HepG2 (cell line): ENCODE results near the gene RPS5. TPM values are rescaled to one million over a fixed set of nuclear protein-coding genes. Genes with fewer than 3 reads are reported as not detected.

Experiments used
- ARNT2 ChIP-seq: sonication (generic); formaldehyde crosslinking; IDR thresholded peaks from 2 replicates; pipeline ENCODE4 v1.8.0; 2022; ENCODE audit warnings: mild to moderate bottlenecking, low read depth, missing genetic modification reagents, moderate library complexity
- EEA1 ChIP-seq: sonication (generic); formaldehyde crosslinking; IDR thresholded peaks from 2 replicates; pipeline ENCODE4 v1.5.1; 2020; ENCODE audit warnings: mild to moderate bottlenecking, missing genetic modification reagents, borderline replicate concordance
- HNRNPH1 ChIP-seq: fragments of 200-400 bp; formaldehyde crosslinking; optimal IDR thresholded peaks from 2 replicates; pipeline ENCODE3; 2017; ENCODE audit warnings: mild to moderate bottlenecking, low read depth, low read length
- JUN ChIP-seq: sonication (generic); formaldehyde crosslinking; IDR thresholded peaks from 2 replicates; pipeline ENCODE4 v1.4.0; 2020; ENCODE audit warnings: mild to moderate bottlenecking, missing genetic modification reagents
- KLF9 ChIP-seq: IDR thresholded peaks from 2 replicates; pipeline ENCODE4 v1.6.1; 2016; ENCODE audit warnings: low read depth
- SP4 ChIP-seq: sonication (generic); formaldehyde crosslinking; IDR thresholded peaks from 2 replicates; pipeline ENCODE4 v1.8.1; 2023; ENCODE audit warnings: mild to moderate bottlenecking, missing genetic modification reagents
- TGIF2 ChIP-seq: IDR thresholded peaks from 2 replicates; pipeline ENCODE4 v1.6.1; 2016; ENCODE audit warnings: control low read depth, missing compliant biosample characterization
- ZNF17 ChIP-seq: sonication (generic); formaldehyde crosslinking; IDR thresholded peaks from 2 replicates; pipeline ENCODE4 v1.5.0; 2020; ENCODE audit warnings: mild to moderate bottlenecking, missing genetic modification reagents
- ZNF20 ChIP-seq: sonication (generic); formaldehyde crosslinking; IDR thresholded peaks from 2 replicates; pipeline ENCODE4 v1.4.0; 2020; ENCODE audit warnings: mild to moderate bottlenecking, moderate library complexity, missing genetic modification reagents
- ZNF251 ChIP-seq: sonication (generic); formaldehyde crosslinking; IDR thresholded peaks from 2 replicates; pipeline ENCODE4 v1.9.0; 2021; ENCODE audit warnings: mild to moderate bottlenecking, missing genetic modification reagents
- ZNF260 ChIP-seq: sonication (generic); formaldehyde crosslinking; IDR thresholded peaks from 2 replicates; pipeline ENCODE4 v1.4.0; 2020; ENCODE audit warnings: missing genetic modification reagents, low read depth, mild to moderate bottlenecking, borderline replicate concordance
- ZNF3 ChIP-seq: IDR thresholded peaks from 2 replicates; pipeline ENCODE4 v1.7.0; 2017; ENCODE audit warnings: inconsistent platforms
- ZNF337 ChIP-seq: sonication (generic); formaldehyde crosslinking; IDR thresholded peaks from 2 replicates; pipeline ENCODE4 v1.5.1; 2020; ENCODE audit warnings: missing genetic modification reagents, low read depth, mild to moderate bottlenecking, borderline replicate concordance
- ZNF432 ChIP-seq: sonication (generic); formaldehyde crosslinking; IDR thresholded peaks from 2 replicates; pipeline ENCODE4 v1.5.0; 2020; ENCODE audit warnings: missing genetic modification reagents, mild to moderate bottlenecking, borderline replicate concordance
- polyA plus RNA-seq, 8 experiments: library from polyadenylated mRNA; depleted of rRNA in 3 of 8; stranded (reverse) in 7 of 8; unstranded in 1 of 8; fragments of >200 nt; fragmentation: Illumina TruSeq in 4 of 8; extraction: Trizol in 4 of 8; gene quantifications; 2 replicates each; pipeline versions ENCODE4 v1.2.1 to v1.2.3, GENCODE V29; 2011 to 2016; ENCODE audit warnings: low read depth in 4 of 8, missing spikeins in 1 of 8, mixed read lengths in 1 of 8; ENCODE audit not compliant: insufficient read depth in 1 of 8
- total RNA-seq, 5 experiments: library from RNA; depleted of rRNA; stranded (reverse); fragments of >200 nt; fragmentation: Illumina TruSeq; extraction: Trizol; gene quantifications; 2 replicates each; pipeline ENCODE4 v1.2.3, GENCODE V29; 2016; ENCODE audit warnings: low read depth in 1 of 5
- TF ChIP-seq, protein P1 (sequence below): sonication (generic); formaldehyde crosslinking; IDR thresholded peaks from 2 replicates; pipeline ENCODE4 v1.5.1; 2020; ENCODE audit warnings: mild to moderate bottlenecking, missing genetic modification reagents
- TF ChIP-seq, protein P2 (sequence below): IDR thresholded peaks from 2 replicates; pipeline ENCODE4 v1.6.1; 2016; ENCODE audit warnings: low read depth, borderline replicate concordance
- TF ChIP-seq, protein P3 (sequence below): sonication (generic); formaldehyde crosslinking; IDR thresholded peaks from 2 replicates; pipeline ENCODE4 v1.5.1; 2020; ENCODE audit warnings: missing genetic modification reagents, mild to moderate bottlenecking, borderline replicate concordance
- TF ChIP-seq, protein P4 (sequence below): sonication (generic); formaldehyde crosslinking; IDR thresholded peaks from 2 replicates; pipeline ENCODE4 v1.8.0; 2022; ENCODE audit warnings: mild to moderate bottlenecking, missing genetic modification reagents, borderline replicate concordance
- TF ChIP-seq, protein P5 (sequence below): sonication (generic); formaldehyde crosslinking; conservative IDR thresholded peaks from 2 replicates; pipeline ENCODE4 v1.8.0; 2022; ENCODE audit warnings: mild to moderate bottlenecking, moderate library complexity, missing genetic modification reagents

RPS5 gene
- total and polyA plus RNA-seq, 2 of the 13 experiments (the other 11 are each of a cell fraction or from before 2014, with no cell fraction given) = 1,544 to 4,408 TPM

DNA sequence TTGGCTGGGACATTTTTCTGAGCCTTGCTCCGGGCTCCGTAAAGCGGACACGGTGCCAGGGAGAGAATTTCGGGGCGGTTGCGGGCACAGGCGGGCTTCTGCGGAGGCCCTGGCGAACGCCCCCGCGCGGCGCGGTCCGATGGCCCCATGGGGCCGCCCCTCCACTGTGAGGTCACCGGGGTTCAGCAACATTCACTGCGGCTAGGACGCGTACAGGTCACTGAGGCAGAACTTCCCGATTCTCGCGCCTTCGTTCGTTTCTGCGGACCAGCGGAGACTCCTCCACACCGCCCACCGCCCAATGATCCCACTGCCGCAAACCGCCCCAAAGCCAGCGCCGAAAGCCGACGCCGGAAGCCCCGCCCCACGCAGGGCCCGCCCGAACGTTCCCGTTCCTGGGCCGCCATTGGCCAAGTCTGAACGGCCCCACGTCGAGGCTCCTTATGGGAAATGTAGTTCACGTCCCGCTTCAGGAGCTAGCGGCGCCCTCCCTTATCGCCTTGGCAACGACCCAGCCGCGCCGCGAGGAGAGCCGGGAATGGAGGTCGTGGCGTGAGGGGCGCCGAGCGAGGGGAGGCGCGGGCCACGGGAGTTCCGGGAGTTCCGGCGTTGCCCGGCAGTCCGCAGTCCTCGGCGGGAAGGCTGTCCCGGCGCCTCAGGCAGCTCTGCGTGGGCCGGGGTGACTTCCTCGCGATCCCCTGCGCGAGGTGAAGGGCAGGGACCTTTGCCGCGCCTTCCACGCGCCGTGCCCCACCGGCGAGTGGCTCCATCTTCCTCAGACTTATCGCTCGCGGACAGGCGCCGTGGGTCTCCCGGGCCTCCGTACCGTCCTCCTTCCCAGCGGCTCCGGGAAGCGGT is 21.3 kb downstream of the RPS5 start, which contains the start of gene ZNF584 (continued):
- TF ChIP-seq, protein P1, sequence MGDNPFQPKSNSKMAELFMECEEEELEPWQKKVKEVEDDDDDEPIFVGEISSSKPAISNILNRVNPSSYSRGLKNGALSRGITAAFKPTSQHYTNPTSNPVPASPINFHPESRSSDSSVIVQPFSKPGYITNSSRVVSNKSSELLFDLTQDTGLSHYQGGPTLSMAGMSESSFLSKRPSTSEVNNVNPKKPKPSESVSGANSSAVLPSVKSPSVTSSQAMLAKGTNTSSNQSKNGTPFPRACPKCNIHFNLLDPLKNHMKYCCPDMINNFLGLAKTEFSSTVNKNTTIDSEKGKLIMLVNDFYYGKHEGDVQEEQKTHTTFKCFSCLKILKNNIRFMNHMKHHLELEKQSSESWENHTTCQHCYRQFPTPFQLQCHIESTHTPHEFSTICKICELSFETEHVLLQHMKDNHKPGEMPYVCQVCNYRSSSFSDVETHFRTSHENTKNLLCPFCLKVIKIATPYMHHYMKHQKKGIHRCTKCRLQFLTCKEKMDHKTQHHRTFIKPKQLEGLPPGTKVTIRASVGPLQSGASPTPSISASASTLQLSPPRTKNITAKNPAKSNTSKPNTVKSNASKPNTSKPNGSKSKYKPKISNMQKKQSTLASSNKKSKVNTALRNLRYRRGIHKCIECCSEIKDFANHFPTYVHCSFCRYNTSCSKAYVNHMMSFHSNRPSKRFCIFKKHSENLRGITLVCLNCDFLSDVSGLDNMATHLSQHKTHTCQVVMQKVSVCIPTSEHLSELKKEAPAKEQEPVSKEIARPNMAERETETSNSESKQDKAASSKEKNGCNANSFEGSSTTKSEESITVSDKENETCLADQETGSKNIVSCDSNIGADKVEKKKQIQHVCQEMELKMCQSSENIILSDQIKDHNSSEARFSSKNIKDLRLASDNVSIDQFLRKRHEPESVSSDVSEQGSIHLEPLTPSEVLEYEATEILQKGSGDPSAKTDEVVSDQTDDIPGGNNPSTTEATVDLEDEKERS (CRISPR knock-in tag) = no peak
- TF ChIP-seq TGIF2 (CRISPR knock-in tag) (no peak), HNRNPH1 (peak; percentile 87), KLF9 (CRISPR knock-in tag) (no peak), ZNF3 (CRISPR knock-in tag) (no peak), ZNF20 (CRISPR knock-in tag) (0 out of 2 replicates have a peak, but pooled peaks have one; percentile 38), EEA1 (peak; percentile 16; the same call in 1 of the 2 replicates), ZNF260 (CRISPR knock-in tag) (no peak), ZNF337 (CRISPR knock-in tag) (0 out of 2 replicates have a peak, but pooled peaks have one; percentile 75), JUN (CRISPR knock-in tag) (no peak), SP4 (CRISPR knock-in tag) (peak; percentile 90), ZNF17 (CRISPR knock-in tag) (no peak), ZNF251 (CRISPR knock-in tag) (no peak), ARNT2 (CRISPR knock-in tag) (peak; percentile 55; the same call in 1 of the 2 replicates), ZNF432 (no peak)
- TF ChIP-seq, protein P2, sequence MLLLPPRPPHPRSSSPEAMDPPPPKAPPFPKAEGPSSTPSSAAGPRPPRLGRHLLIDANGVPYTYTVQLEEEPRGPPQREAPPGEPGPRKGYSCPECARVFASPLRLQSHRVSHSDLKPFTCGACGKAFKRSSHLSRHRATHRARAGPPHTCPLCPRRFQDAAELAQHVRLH (CRISPR knock-in tag) = no peak
- TF ChIP-seq, protein P3, sequence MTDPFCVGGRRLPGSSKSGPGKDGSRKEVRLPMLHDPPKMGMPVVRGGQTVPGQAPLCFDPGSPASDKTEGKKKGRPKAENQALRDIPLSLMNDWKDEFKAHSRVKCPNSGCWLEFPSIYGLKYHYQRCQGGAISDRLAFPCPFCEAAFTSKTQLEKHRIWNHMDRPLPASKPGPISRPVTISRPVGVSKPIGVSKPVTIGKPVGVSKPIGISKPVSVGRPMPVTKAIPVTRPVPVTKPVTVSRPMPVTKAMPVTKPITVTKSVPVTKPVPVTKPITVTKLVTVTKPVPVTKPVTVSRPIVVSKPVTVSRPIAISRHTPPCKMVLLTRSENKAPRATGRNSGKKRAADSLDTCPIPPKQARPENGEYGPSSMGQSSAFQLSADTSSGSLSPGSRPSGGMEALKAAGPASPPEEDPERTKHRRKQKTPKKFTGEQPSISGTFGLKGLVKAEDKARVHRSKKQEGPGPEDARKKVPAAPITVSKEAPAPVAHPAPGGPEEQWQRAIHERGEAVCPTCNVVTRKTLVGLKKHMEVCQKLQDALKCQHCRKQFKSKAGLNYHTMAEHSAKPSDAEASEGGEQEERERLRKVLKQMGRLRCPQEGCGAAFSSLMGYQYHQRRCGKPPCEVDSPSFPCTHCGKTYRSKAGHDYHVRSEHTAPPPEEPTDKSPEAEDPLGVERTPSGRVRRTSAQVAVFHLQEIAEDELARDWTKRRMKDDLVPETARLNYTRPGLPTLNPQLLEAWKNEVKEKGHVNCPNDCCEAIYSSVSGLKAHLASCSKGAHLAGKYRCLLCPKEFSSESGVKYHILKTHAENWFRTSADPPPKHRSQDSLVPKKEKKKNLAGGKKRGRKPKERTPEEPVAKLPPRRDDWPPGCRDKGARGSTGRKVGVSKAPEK (CRISPR knock-in tag) = no peak
- TF ChIP-seq, protein P4, sequence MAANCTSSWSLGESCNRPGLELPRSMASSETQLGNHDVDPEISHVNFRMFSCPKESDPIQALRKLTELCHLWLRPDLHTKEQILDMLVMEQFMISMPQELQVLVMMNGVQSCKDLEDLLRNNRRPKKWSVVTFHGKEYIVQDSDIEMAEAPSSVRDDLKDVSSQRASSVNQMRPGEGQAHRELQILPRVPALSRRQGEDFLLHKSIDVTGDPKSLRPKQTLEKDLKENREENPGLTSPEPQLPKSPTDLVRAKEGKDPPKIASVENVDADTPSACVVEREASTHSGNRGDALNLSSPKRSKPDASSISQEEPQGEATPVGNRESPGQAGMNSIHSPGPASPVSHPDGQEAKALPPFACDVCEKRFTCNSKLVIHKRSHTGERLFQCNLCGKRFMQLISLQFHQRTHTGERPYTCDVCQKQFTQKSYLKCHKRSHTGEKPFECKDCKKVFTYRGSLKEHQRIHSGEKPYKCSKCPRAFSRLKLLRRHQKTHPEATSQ (CRISPR knock-in tag) = peak; percentile 64; the same call in 1 of the 2 replicates
- TF ChIP-seq, protein P5, sequence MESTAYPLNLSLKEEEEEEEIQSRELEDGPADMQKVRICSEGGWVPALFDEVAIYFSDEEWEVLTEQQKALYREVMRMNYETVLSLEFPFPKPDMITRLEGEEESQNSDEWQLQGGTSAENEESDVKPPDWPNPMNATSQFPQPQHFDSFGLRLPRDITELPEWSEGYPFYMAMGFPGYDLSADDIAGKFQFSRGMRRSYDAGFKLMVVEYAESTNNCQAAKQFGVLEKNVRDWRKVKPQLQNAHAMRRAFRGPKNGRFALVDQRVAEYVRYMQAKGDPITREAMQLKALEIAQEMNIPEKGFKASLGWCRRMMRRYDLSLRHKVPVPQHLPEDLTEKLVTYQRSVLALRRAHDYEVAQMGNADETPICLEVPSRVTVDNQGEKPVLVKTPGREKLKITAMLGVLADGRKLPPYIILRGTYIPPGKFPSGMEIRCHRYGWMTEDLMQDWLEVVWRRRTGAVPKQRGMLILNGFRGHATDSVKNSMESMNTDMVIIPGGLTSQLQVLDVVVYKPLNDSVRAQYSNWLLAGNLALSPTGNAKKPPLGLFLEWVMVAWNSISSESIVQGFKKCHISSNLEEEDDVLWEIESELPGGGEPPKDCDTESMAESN (CRISPR knock-in tag) = peak; percentile 48
